Activated CD8-positive, alpha-beta memory T cell treated with anti-CD3 and anti-CD28 coated beads, Interleukin-2, amount 10 ng/mL, durations not matched to agents 7 days and 5 days (primary cell): ENCODE results near the gene ADCY9. TPM values are rescaled to one million over a fixed set of nuclear protein-coding genes. Genes with fewer than 3 reads are reported as not detected.
A peak's percentile ranks its signal among the peaks of the same experiment; 100 is the strongest.
"Not testable (repeated sequence)": the region's sequence is repeated elsewhere in the genome, so short reads cannot be mapped to it uniquely, and the experiment has no call there.

Experiments
- ATAC-seq: fragments of 150-1000 bp; cut with Tn5 transposase; one replicate; pipeline ENCODE4 v1.10.0; 2021; ENCODE audit warnings: moderate library complexity
- CTCF ChIA-PET: fragments of 350-600 bp; sonication (Branson Sonifier 250); formaldehyde crosslinking; loops from one replicate; lab custom pipeline; 2021; ENCODE audit warnings: antibody characterized with exemption; lab: Charles Lee
- DNase-seq: peaks from one replicate; pipeline ENCODE4 v3.0.0-alpha.2; 2020
- H3K27ac Mint-ChIP-seq: one replicate; pipeline ENCODE4 v1.8.0; 2021; ENCODE audit warnings: mild to moderate bottlenecking, mixed read lengths
- H3K27me3 Mint-ChIP-seq: one replicate; pipeline ENCODE4 v1.8.0; 2021; ENCODE audit warnings: mixed read lengths
- H3K36me3 Mint-ChIP-seq: one replicate; pipeline ENCODE4 v1.8.0; 2021; ENCODE audit warnings: mild to moderate bottlenecking, mixed read lengths
- H3K4me1 Mint-ChIP-seq: one replicate; pipeline ENCODE4 v1.8.0; 2021; ENCODE audit warnings: mixed read lengths
- H3K4me3 Mint-ChIP-seq: one replicate; pipeline ENCODE4 v1.8.0; 2021; ENCODE audit warnings: mild to moderate bottlenecking, moderate library complexity, mixed read lengths
- H3K9me3 Mint-ChIP-seq: one replicate; pipeline ENCODE4 v1.8.0; 2022; ENCODE audit warnings: low read depth, mixed read lengths
- total RNA-seq, 2 experiments: library from RNA; stranded (reverse); gene quantifications; one replicate each; pipeline ENCODE4 v1.2.3, GENCODE V29; 2021

The ADCY9 gene
- 10 to 100 TPM in 1 of 2 experiments, 1 to 10 TPM in 1; 8.6 to 11.0 TPM for total RNA-seq

- ATAC-seq, result peak; percentile 86
- CTCF ChIA-PET, result interaction anchor here (1.1 to 4.0 kb wide), 3 partner anchors 137 to 390 kb away, joined by 3 to 23 read pairs (median 4); no protein-coding TSS in a partner anchor
- Mint-ChIP-seq H3K4me1 (peaks cover 38% of the 10 kb centered on the region), H3K27me3 (peaks cover 17% of the 10 kb centered on the region), H3K36me3 (peaks cover 8% of the 10 kb centered on the region), H3K4me3 (peak within 1 kb of the TSS; percentile 79), H3K27ac (peak within 1 kb of the TSS; percentile 77), H3K9me3 (no peaks in the 10 kb centered on the region)
- DNase-seq, result peak; percentile 79
Observed at GRCh38 chr16:4116325-4117249, at the start of gene ADCY9. Gene ADCY9, minus strand, starts transcription at chr16:4116442. Its CDS starts 1,000 bp downstream, at chr16:4115442.

- H3K27me3 Mint-ChIP-seq, result peaks cover 8% of the 10 kb centered on the region
- no peak overlapping the region for H3K4me3 Mint-ChIP-seq
- peaks cover 4% of the 10 kb centered on the region for H3K4me1 Mint-ChIP-seq
- no peaks in the 10 kb centered on the region for H3K36me3 Mint-ChIP-seq
- CTCF ChIA-PET, result no interaction called here
- H3K27ac Mint-ChIP-seq, result no peak overlapping the region
- DNase-seq, result no peak
- no peaks in the 10 kb centered on the region for H3K9me3 Mint-ChIP-seq
- ATAC-seq, result no peak
Observed at GRCh38 chr16:4160658-4161430, 44.6 kb upstream of the ADCY9 start.

- no peak overlapping the region for H3K4me3 Mint-ChIP-seq
- H3K27ac Mint-ChIP-seq, result no peak overlapping the region
- DNase-seq (no peak), ATAC-seq (no peak)
- H3K9me3 Mint-ChIP-seq, result no peaks in the 10 kb centered on the region
- no peaks in the 10 kb centered on the region for H3K36me3 Mint-ChIP-seq
- H3K4me1 Mint-ChIP-seq, result peaks cover 4% of the 10 kb centered on the region
- CTCF ChIA-PET, result interaction anchor here (1.4 kb wide), 1 partner anchor 94 kb away, joined by 3 read pairs; no protein-coding TSS in a partner anchor
- H3K27me3 Mint-ChIP-seq, result peaks cover 8% of the 10 kb centered on the region
Observed at GRCh38 chr16:4159726-4160125, 43.5 kb upstream of the ADCY9 start.

GRCh38 chr16:4158143-4159093, 42.2 kb upstream of the ADCY9 start:
- Mint-ChIP-seq H3K27me3 (peaks cover 8% of the 10 kb centered on the region), H3K4me1 (peaks cover 4% of the 10 kb centered on the region), H3K27ac (no peak overlapping the region), H3K36me3 (no peaks in the 10 kb centered on the region), H3K4me3 (no peak overlapping the region), H3K9me3 (no peaks in the 10 kb centered on the region)
- DNase-seq (no peak), ATAC-seq (no peak)
- CTCF ChIA-PET, result interaction anchor here (1.0 kb wide), 1 partner anchor 220 kb away, joined by 3 read pairs; no protein-coding TSS in a partner anchor

- Mint-ChIP-seq H3K4me1 (peaks cover 4% of the 10 kb centered on the region), H3K36me3 (no peaks in the 10 kb centered on the region), H3K9me3 (no peaks in the 10 kb centered on the region), H3K27me3 (peaks cover 8% of the 10 kb centered on the region), H3K4me3 (no peak overlapping the region), H3K27ac (no peak overlapping the region)
- CTCF ChIA-PET, result no interaction called here
- no peak for DNase-seq
- ATAC-seq, result no peak
Observed at GRCh38 chr16:4157376-4157825, 41.2 kb upstream of the ADCY9 start.

- CTCF ChIA-PET, H3K36me3 Mint-ChIP-seq, H3K27ac Mint-ChIP-seq, DNase-seq, ATAC-seq, H3K4me3 Mint-ChIP-seq, H3K27me3 Mint-ChIP-seq, H3K9me3 Mint-ChIP-seq, H3K4me1 Mint-ChIP-seq: not testable (repeated sequence)
Observed at GRCh38 chr16:4156503-4156902, 40.3 kb upstream of the ADCY9 start.

GRCh38 chr16:4153364-4153763, 37.1 kb upstream of the ADCY9 start:
- DNase-seq, H3K4me3 Mint-ChIP-seq, CTCF ChIA-PET, H3K36me3 Mint-ChIP-seq, H3K27me3 Mint-ChIP-seq, H3K9me3 Mint-ChIP-seq, H3K27ac Mint-ChIP-seq, ATAC-seq, H3K4me1 Mint-ChIP-seq: not testable (repeated sequence)

- Mint-ChIP-seq H3K4me3 (no peak overlapping the region), H3K9me3 (no peaks in the 10 kb centered on the region)
- no peak for DNase-seq
Observed at GRCh38 chr16:4152267-4152666, 36.0 kb upstream of the ADCY9 start.

GRCh38 chr16:4147236-4147635, 31.0 kb upstream of the ADCY9 start:
- no peaks in the 10 kb centered on the region for H3K9me3 Mint-ChIP-seq
- peaks cover 3% of the 10 kb centered on the region for H3K27me3 Mint-ChIP-seq
- ATAC-seq (no peak), DNase-seq (no peak)
- peaks cover 9% of the 10 kb centered on the region for H3K4me1 Mint-ChIP-seq
- CTCF ChIA-PET, result interaction anchor here (1.0 kb wide), 1 partner anchor 23 kb away, joined by 3 read pairs; no protein-coding TSS in a partner anchor
- no peaks in the 10 kb centered on the region for H3K36me3 Mint-ChIP-seq
- no peak overlapping the region for H3K27ac Mint-ChIP-seq
- H3K4me3 Mint-ChIP-seq, result no peak overlapping the region

More at GRCh38 chr16:4152267-4152666, 36.0 kb upstream of the ADCY9 start:
- Mint-ChIP-seq H3K36me3 (no peaks in the 10 kb centered on the region), H3K4me1 (no peaks in the 10 kb centered on the region), H3K27me3 (peaks cover 3% of the 10 kb centered on the region), H3K27ac (no peak overlapping the region)
- CTCF ChIA-PET, result no interaction called here
- ATAC-seq, result no peak

GRCh38 chr16:4142268-4142667, 26.0 kb upstream of the ADCY9 start:
- peak; percentile 85 for DNase-seq
- ATAC-seq, result peak; percentile 98
- CTCF ChIA-PET, result interaction anchor here (1.4 kb wide), 1 partner anchor 13 kb away, joined by 3 read pairs; no protein-coding TSS in a partner anchor
- Mint-ChIP-seq H3K27ac (peak overlapping the region; percentile 81), H3K9me3 (no peaks in the 10 kb centered on the region), H3K4me1 (peaks cover 26% of the 10 kb centered on the region), H3K4me3 (no peak overlapping the region), H3K36me3 (peaks cover 7% of the 10 kb centered on the region), H3K27me3 (peaks cover 7% of the 10 kb centered on the region)

- peaks cover 26% of the 10 kb centered on the region for H3K4me1 Mint-ChIP-seq
- peak overlapping the region; percentile 15 for H3K27ac Mint-ChIP-seq
- peaks cover 8% of the 10 kb centered on the region for H3K27me3 Mint-ChIP-seq
- no peak overlapping the region for H3K4me3 Mint-ChIP-seq
- H3K36me3 Mint-ChIP-seq, result peaks cover 7% of the 10 kb centered on the region
- no peak for ATAC-seq
- H3K9me3 Mint-ChIP-seq, result no peaks in the 10 kb centered on the region
- CTCF ChIA-PET, result no interaction called here
- DNase-seq, result no peak
Observed at GRCh38 chr16:4141604-4142003, 25.4 kb upstream of the ADCY9 start.

GRCh38 chr16:4140652-4141051, 24.4 kb upstream of the ADCY9 start:
- no peak for ATAC-seq
- Mint-ChIP-seq H3K9me3 (no peaks in the 10 kb centered on the region), H3K4me3 (no peak overlapping the region), H3K4me1 (peaks cover 26% of the 10 kb centered on the region), H3K27me3 (peaks cover 8% of the 10 kb centered on the region), H3K27ac (no peak overlapping the region), H3K36me3 (peaks cover 7% of the 10 kb centered on the region)
- CTCF ChIA-PET, result interaction anchor here (0.8 kb wide), 1 partner anchor 9 kb away, joined by 3 read pairs; no protein-coding TSS in a partner anchor
- DNase-seq, result no peak
